ENCODE measurements around the gene SPATA25.

GRCh38 chr20:45853484-45853883 is 33.9 kb downstream of the SPATA25 start:
- TF ChIP-seq CTCF (conservative IDR thresholded peaks at IDR 0.05 in 1 of 2, IDR thresholded peaks at IDR 0.05 in 1 of 2; ENCODE audit: low read depth in 1 of 2, low read length in 2 of 2) = no peak
- no peak for TF ChIP-seq EZH2 (IDR thresholded peaks at IDR 0.05; ENCODE audit: low read length, missing control alignments)
